HG03095 (cell line): ENCODE measurements around the gene ATP6V1F.

ENCODE experiments used
- ATAC-seq: cut with Tn5 transposase; IDR thresholded peaks from one replicate; pipeline ENCODE4 v1.9.1; 2021; ENCODE audit warnings: moderate library complexity; ENCODE audit not compliant: unreplicated experiment

The ATP6V1F gene

DNA sequence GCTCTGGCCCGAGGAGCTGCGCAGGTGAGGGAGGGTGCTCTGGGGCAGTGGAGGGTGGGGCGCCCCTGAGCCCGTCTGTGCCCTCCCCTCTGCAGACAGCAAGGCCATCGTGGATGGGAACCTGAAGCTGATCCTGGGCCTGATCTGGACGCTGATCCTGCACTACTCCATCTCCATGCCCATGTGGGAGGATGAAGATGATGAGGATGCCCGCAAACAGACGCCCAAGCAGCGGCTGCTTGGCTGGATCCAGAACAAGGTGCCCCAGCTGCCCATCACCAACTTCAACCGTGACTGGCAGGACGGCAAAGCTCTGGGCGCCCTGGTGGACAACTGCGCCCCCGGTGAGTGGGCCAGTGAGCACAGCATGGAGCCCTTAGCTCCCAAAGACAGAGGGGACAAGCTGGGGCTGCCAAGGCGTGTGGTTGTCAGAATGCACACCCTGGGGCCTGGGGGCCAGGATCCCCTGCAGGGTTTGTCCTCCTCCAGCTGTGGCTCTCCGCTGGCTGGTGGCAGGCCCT, 27.4 kb upstream of the ATP6V1F start:
- no peak for ATAC-seq

DNA sequence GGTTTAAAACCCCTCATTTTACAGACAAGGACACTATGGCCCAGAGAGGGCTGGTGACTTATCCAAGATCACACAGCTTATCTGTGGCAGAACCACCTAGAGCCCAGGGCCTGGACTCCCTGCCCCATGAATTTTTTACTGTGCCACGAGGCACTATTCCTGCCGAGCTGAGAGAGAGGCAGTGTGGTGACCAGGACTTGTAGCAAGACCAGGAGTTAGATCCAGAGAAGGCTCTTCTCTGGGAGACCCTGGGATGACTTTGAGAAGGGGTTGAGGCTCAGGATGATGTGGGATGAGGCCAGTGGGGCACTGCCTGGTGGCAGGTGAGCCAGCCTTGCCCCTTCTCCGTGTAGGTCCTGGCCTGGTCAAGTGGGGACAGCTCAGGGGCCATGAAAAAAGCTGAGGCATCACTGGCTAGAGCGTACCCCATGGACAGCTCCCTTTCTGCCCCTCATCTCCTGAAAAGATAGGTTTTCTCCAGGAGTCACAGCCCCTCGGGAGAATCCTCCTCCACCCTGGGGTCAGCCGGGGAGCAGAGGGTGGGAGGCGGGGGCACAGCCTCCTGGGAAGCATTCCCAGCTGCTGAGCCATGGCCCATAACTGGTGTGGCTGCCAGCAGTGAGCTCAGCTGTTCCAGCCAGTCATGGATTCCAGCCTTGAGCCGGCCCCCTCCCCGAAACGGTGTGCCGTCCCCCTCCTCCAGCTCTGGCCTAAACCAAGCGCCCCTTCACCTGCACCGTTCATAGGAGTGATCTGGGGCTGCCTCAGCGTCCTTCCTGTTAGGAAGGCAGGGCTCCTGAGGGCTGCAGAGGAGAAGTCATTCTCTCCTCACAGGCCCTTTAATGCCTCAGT, 26.6 kb upstream of the ATP6V1F start:
- ATAC-seq, result no peak

DNA sequence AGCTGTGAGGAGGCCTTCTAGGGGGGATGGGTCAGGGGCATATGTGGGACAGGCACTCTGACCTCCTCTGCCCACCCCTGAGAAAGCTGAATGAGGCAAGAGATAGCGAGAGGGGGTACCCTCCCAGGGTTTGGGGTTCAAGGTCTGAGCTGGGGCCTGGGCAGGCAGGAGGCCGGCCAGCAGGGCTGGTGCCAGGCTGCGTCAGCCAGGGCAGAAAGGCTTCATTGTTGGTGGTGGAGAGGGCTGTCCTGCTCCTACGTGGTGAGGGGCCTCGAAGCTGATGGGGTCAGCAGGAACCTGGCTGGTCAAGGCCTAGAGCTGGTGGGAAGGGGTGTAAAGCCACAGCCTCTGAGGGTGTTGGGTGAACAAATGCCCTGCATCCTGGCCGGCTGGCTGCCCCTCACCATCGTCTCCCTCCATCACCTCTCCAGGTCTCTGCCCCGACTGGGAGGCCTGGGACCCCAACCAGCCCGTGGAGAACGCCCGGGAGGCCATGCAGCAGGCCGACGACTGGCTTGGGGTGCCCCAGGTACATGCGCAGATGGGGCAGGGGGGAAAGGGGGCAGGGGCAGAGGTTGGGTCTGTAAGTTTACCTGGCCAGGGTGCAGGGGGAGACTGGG, 25.8 kb upstream of the ATP6V1F start:
- no peak for ATAC-seq

DNA sequence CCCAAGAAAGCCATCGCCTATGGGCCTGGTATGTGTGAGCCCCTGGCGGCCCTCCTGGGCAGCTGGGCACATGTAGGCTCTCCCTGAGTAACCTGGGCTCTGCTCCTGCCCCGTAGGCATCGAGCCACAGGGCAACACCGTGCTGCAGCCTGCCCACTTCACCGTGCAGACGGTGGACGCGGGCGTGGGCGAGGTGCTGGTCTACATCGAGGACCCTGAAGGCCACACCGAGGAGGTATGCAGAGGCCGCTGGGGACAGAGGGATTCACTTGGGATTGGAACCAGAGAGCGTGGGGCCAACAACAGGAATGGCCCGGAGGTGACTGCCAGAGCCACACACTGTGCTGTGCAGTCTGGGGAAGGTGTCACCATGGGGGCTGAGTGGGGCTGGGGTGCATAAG, 25.1 kb upstream of the ATP6V1F start:
- ATAC-seq, result no peak

DNA sequence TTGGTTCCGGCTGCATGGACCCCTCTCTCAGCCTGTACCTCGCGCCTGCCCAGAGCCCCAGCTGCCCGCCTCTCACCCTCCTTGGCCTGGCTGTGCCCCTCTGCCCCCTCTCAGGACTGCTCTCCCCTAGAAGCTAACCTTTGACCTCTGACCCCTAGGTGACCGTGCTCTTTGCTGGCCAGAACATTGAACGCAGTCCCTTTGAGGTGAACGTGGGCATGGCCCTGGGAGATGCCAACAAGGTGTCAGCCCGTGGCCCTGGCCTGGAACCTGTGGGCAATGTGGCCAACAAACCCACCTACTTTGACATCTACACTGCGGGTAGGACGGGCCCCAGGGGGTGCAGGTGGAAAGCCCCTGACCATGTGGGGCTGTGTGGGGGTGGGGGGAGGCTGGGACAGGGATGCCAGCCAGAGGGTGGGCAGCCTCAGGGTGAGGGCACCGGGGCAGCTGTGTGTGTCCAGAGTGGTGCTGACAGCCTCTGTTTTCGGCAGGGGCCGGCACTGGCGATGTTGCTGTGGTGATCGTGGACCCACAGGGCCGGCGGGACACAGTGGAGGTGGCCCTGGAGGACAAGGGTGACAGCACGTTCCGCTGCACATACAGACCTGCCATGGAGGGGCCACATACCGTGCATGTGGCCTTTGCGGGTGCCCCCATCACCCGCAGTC, 24.4 kb upstream of the ATP6V1F start:
- ATAC-seq, result no peak

DNA sequence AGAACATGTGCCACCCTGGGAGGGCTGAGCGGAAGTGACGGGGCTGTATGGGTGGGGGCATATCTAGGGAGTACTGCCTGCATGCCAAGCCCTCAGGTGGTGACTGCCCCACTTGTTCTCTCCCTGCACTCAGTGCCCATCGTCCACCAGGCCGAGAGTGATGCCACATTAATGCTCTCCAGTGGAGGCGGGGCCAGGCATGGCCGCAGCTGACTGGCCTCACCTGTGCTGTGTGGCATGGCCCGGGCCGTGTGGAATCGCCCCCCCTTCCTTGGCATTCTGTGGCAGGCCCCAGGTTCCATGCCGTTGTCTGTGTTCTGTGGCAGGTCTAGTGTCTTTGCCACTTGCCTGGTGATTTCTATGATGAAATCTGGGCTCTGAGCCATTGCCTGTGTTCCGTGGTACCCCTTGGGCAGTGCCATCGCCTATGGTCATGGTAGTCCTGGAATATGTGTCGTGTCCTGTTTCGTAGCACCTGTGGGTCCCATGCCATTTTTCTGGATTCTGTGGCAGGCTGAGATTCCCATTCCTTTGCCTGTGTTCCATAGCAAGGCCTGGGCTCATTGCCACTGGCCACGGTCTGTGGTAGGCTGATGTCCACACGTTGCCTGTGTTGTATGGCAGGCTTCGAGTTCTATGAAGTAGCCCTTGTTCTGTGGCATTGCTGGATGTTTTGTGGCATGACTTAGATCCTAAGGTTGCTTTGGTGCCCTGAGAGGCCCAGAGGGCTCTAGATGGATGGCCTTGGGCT, 23.5 kb upstream of the ATP6V1F start:
- ATAC-seq, result no peak

DNA sequence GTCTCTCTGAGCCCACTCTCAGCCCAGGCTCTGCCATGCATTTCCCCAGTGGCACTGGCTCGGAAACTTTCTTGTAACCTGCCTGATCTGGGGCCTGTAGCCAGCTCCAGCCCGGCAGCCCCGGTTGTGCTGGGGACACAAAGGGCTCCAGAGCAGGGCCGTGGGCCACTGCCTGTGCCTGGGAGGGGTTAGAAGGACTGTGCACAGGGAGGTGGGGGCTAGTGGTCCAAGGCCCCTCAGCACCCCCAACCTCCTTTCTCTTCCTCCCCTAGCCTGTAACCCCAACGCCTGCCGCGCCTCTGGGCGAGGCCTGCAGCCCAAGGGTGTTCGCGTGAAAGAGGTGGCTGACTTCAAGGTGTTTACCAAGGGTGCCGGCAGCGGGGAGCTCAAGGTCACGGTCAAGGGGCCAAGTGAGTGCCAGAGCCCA, 22.9 kb upstream of the ATP6V1F start:
- no peak for ATAC-seq

DNA sequence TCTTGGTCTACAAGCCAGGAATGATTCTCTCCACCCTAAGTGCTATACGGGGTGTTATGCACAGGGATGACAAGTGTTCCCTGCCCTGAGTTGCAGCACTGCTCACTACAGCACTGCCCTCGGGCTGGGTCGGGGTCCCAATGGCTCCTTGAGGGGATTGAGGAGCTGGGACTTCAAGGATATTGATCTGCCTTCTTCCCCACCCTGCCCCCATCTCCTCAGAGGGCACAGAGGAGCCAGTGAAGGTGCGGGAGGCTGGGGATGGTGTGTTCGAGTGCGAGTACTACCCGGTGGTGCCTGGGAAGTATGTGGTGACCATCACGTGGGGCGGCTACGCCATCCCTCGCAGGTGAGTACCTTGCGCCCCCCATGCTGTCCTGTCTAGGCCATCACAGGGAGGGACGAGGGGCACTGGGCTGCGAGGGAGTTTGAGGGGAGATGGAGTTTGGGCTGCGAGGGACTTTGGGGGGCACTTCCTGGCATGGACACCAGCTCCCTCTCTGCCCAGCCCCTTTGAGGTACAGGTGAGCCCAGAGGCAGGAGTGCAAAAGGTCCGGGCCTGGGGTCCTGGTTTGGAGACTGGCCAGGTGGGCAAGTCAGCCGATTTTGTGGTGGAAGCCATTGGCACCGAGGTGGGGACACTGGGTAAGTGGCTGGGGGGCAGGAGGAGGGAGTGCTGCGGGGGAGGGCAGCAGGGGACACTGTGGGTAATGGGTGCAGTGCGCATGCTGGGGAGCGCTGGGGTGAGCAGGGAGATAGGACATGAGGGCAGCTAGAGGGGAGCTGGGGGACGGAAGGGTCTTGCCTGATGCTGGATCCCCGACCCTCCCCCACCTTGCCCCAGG, 22.1 kb upstream of the ATP6V1F start:
- ATAC-seq, result no peak

DNA sequence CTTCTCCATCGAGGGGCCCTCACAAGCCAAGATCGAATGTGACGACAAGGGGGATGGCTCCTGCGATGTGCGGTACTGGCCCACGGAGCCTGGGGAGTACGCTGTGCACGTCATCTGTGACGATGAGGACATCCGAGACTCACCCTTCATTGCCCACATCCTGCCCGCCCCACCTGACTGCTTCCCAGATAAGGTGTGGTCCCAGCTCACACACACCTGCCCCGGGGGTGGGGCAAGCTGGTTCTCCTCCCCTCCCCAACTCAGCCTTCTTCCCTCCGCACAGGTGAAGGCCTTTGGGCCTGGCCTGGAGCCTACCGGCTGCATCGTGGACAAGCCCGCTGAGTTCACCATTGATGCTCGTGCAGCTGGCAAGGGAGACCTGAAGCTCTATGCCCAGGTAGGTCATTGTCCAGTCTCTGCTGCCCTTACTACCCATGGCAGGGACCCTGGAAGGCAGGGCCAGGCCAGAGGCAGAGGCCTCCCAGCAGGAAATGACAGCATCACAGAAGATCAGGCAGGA, 21.4 kb upstream of the ATP6V1F start:
- no peak for ATAC-seq

DNA sequence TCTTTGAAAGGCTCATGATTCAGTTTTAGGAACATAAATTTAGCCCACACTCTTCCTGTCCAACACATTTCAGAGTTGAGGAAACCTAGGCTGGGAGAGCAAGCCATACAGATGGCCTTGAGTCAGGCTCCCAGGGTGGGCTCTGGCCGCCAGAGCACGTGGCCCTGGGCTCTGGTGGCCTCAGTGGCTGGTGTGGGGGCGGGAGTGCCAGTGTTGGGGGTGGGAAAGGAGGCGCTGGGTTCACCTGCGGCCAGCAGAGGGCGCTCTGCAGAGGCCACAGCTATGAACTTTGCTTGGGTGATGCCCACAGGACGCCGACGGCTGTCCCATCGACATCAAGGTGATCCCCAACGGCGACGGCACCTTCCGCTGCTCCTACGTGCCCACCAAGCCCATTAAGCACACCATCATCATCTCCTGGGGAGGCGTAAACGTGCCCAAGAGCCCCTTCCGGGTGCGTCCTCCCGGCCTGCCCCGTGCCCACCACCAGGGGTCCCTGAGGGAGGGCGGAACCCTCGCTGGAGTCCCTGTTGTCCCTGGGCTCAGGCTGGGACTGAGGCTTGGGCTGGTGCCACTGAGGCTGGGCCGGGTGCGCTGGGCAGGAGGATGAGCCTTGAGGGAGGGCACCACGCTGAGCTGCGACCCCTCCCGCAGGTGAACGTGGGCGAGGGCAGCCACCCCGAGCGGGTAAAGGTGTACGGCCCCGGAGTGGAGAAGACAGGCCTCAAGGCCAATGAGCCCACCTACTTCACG, 20.6 kb upstream of the ATP6V1F start:
- no peak for ATAC-seq

DNA sequence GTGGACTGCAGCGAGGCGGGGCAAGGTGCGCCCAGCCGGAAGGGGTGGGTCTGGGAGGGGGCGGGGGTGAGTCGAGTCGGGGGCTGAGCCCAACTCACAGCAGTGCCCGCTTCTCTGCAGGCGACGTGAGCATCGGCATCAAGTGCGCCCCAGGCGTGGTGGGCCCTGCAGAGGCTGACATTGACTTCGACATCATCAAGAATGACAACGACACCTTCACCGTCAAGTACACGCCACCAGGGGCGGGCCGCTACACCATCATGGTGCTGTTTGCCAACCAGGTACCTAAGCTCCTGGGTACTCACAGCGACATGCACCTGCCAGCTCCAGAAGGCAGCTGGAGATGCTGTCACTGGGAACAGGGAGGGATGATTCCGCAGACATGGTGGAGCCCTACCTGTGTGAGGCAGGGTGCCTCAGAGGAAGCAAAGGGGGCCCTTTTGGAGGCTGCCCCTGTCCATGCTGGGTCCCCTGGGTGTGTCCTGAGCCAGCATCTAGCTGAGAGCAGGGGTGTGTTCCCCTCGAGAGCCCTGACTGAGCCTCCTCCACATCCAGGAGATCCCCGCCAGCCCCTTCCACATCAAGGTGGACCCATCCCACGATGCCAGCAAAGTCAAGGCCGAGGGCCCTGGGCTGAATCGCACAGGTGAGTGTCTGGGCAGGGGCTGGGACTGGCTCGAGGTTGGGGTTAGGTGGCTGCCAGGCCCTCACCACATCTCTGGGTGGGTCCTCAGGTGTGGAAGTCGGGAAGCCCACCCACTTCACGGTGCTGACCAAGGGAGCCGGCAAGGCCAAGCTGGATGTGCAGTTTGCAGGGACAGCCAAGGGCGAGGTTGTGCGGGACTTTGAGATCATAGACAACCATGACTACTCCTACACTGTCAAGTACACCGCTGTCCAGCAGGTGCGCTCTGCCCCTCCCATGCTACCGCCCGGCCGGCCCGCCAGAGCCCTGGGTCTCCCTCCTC, 19.7 kb upstream of the ATP6V1F start:
- ATAC-seq, result no peak

DNA sequence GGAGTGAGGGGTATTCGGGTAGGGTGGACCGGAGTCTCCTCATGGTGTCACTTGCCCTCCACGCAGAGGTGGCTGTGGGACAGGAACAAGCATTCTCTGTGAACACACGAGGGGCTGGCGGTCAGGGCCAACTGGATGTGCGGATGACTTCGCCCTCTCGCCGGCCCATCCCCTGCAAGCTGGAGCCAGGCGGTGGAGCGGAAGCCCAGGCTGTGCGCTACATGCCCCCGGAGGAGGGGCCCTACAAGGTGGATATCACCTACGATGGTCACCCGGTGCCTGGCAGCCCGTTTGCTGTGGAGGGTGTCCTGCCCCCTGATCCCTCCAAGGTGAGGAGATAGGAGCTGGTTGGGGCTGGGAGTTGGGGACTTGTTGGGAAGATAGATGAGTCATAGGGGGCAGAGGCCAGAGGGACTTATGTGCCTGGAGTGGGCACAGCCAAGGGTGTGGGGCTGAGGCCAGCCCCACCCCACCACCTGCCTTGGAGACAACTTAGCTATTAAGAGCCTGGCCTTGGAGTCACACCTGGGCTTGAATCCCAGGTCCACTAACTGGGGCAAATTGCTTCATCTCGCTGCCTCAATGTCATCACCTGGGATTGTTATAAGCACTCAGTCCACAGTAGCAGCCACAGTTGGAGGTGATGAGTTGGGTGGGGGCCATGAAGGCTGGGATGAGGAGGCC, 18.6 kb upstream of the ATP6V1F start:
- no peak for ATAC-seq

DNA sequence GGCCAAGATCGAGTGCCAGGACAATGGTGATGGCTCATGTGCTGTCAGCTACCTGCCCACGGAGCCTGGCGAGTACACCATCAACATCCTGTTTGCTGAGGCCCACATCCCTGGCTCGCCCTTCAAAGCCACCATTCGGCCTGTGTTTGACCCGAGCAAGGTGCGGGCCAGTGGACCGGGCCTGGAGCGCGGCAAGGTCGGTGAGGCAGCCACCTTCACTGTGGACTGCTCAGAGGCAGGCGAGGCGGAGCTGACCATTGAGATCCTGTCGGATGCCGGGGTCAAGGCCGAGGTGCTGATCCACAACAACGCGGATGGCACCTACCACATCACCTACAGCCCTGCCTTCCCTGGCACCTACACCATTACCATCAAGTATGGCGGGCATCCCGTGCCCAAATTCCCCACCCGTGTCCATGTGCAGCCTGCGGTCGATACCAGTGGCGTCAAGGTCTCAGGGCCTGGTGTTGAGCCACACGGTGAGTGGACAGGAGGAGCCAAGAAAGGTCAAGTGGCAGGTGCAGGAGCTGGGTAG, 17.8 kb upstream of the ATP6V1F start:
- ATAC-seq, result no peak

DNA sequence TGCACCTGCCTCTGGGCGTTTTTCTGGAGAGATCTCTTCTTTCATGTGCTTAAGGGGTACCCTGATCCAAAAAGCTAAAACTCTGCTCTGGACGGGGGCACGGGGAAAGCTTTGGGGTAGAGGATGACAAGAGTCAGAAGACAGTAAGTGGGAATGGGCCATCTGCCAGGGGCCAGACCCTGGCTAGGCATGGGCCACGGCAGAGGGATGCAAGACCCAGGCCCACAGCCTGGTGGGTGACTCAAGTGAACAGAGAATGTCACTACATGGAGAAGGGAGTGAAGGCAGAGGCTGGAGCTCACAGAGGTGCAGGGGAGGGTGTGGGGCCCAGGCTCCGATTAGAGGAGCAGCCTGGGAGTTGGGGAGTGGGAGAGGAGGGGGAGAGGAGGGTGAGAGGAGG, 17.2 kb upstream of the ATP6V1F start:
- ATAC-seq, result no peak

DNA sequence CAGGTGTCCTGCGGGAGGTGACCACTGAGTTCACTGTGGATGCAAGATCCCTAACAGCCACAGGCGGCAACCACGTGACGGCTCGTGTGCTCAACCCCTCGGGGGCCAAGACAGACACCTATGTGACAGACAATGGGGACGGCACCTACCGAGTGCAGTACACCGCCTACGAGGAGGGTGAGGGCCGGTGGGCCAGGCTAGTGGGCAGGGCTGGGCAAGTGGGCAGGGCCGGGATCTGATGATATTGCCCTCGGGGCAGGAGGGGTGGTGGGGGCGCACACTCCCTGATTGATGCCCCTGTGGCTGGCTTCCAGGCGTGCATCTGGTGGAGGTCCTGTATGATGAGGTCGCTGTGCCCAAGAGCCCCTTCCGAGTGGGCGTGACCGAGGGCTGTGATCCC, 16.7 kb upstream of the ATP6V1F start:
- ATAC-seq, result no peak

DNA sequence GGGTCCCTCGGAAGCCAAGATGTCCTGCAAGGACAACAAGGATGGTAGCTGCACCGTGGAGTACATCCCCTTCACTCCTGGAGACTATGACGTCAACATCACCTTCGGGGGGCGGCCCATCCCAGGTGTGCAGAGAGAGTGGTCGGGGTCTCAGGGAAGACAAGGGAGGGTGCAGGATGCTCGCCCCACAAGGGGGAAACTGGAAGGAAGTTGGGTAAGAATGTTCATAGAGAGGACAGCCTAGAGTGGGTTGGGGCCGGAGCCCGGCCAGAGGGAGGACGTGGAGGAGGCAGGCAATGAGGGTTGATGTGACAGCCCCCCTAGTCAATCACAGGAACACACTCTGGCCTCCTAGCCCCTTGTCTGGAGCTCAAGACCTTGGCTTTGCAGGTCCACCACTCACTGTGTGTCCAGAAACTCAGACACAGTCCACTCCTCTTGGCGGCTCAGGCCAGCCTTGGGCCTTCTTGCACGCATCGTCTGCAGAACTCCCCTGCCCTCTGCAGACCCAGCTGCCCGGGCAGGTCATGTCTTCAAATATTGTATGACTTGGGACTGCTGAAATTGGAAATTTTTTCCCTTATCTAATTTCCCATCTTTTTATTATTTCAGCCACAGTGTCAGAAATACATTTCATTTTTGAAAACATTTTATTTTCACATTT, 15.7 kb upstream of the ATP6V1F start:
- ATAC-seq, result no peak

DNA sequence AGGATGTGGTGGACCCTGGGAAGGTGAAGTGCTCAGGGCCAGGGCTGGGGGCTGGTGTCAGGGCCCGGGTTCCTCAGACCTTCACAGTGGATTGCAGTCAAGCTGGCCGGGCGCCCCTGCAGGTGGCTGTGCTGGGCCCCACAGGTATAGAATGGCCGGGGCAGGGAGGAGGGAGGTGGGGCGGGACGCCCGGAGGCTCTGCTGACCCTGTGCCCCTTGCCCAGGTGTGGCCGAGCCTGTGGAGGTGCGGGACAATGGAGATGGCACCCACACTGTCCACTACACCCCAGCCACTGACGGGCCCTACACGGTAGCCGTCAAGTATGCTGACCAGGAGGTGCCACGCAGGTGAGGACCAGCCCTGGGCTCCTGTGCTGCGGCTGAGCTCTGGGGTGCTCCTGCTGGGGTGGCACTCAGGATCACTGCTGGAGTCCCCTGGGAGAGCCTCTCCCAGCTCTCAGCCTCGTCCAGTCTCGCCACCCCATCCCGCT, 14.9 kb upstream of the ATP6V1F start:
- ATAC-seq, result no peak
